B cell (primary cell): Measurements from ENCODE around the gene CD101. TPM values are rescaled to one million over a fixed set of nuclear protein-coding genes. Genes with fewer than 3 reads are reported as not detected.

Experiments
- ATAC-seq: fragments of 200-7000 bp; cut with Tn5 transposase; one replicate; pipeline ENCODE4 v1.10.0; 2021; ENCODE audit warnings: low read depth, mild to moderate bottlenecking, moderate number of reproducible peaks, moderate library complexity
- CTCF ChIA-PET: fragments of 350-600 bp; sonication (Branson Sonifier 250); formaldehyde crosslinking; loops from one replicate; lab custom pipeline; 2021; ENCODE audit warnings: antibody characterized with exemption, inconsistent platforms; lab: Charles Lee
- POLR2A ChIA-PET: fragments of 350-600 bp; sonication (Branson Sonifier 250); formaldehyde crosslinking; loops from one replicate; lab custom pipeline; 2021; ENCODE audit warnings: antibody characterized with exemption; lab: Charles Lee
- DNase-seq: peaks from one replicate; pipeline ENCODE4 v3.0.0; 2013
- H2AFZ ChIP-seq: 2 replicates; pipeline ENCODE4 v1.6.1; 2012; ENCODE audit warnings: mild to moderate bottlenecking, low read depth, low read length; ENCODE audit not compliant: insufficient read depth, poor library complexity, severe bottlenecking
- H3K27ac ChIP-seq, 2 donors: 1 replicate in 1 of 2; 2 replicates in 1 of 2; pipeline ENCODE4 v1.5.1; 2012 to 2013; ENCODE audit warnings: low read length in 2 of 2, mild to moderate bottlenecking in 2 of 2, moderate library complexity in 1 of 2
- H3K27me3 ChIP-seq, 4 experiments: fragments of 200-600 bp in 1 of 4; sonication (generic) in 1 of 4; replicated peaks in 1 of 4; 1 replicate in 2 of 4; 2 replicates in 2 of 4; pipeline versions ENCODE4 v1.6.1 to v1.7.0; 2013 to 2016; ENCODE audit warnings: low read length in 3 of 4, mild to moderate bottlenecking in 2 of 4, mixed read lengths in 1 of 4, moderate library complexity in 1 of 4; ENCODE audit not compliant: insufficient read depth in 4 of 4, control insufficient read depth in 3 of 4; ENCODE audit errors: control extremely low read depth in 1 of 4
- H3K36me3 ChIP-seq, 2 experiments: replicated peaks in 1 of 2; 1 replicate in 1 of 2; 2 replicates in 1 of 2; pipeline versions ENCODE4 v1.6.1 to v1.7.1; 2013; ENCODE audit warnings: low read length in 1 of 2; ENCODE audit not compliant: insufficient read depth in 2 of 2, control insufficient read depth in 1 of 2; ENCODE audit errors: control extremely low read depth in 1 of 2, extremely low read depth in 1 of 2
- H3K4me1 ChIP-seq, 2 donors: fragments of 200-600 bp in 1 of 2; sonication (generic) in 1 of 2; 1 replicate in 1 of 2; 2 replicates in 1 of 2; pipeline versions ENCODE4 v1.5.1 to v1.6.1; 2013 to 2017; ENCODE audit warnings: low read length in 2 of 2; ENCODE audit not compliant: control insufficient read depth in 2 of 2, insufficient read depth in 2 of 2
- H3K4me2 ChIP-seq: replicated peaks from 2 replicates; pipeline ENCODE3; 2012; ENCODE audit warnings: mild to moderate bottlenecking, low read depth, low read length; ENCODE audit not compliant: poor library complexity, severe bottlenecking
- H3K4me3 ChIP-seq, 5 experiments: fragments of 200-600 bp in 1 of 5; sonication (generic) in 1 of 5; 1 replicate in 3 of 5; 2 replicates in 2 of 5; pipeline versions ENCODE4 v1.5.1 to v1.7.0; 2011 to 2016; ENCODE audit warnings: low read length in 4 of 5, mild to moderate bottlenecking in 4 of 5, low read depth in 2 of 5, control low read depth in 1 of 5, moderate library complexity in 1 of 5; ENCODE audit not compliant: insufficient read depth in 1 of 5; ENCODE audit errors: control extremely low read depth in 1 of 5, extremely low read depth in 1 of 5
- H3K79me2 ChIP-seq: fragments of 200-600 bp; sonication (generic); one replicate; pipeline ENCODE4 v1.6.0; 2016; ENCODE audit warnings: low read length; ENCODE audit not compliant: control insufficient read depth, insufficient read depth
- H3K9ac ChIP-seq: fragments of 200-600 bp; sonication (generic); 2 replicates; pipeline ENCODE4 v1.6.1; 2017; ENCODE audit warnings: mild to moderate bottlenecking, low read length, moderate library complexity
- H3K9me3 ChIP-seq, 3 donors: one replicate each; pipeline versions ENCODE4 v1.6.1 to v1.7.1; 2013; ENCODE audit warnings: low read length in 2 of 3; ENCODE audit not compliant: control insufficient read depth in 2 of 3, insufficient read depth in 1 of 3; ENCODE audit errors: control extremely low read depth in 1 of 3
- H4K20me1 ChIP-seq: 2 replicates; pipeline ENCODE4 v1.6.0; 2012; ENCODE audit warnings: mild to moderate bottlenecking, low read length; ENCODE audit not compliant: insufficient read depth, control insufficient read depth, poor library complexity, severe bottlenecking
- H3K27ac Mint-ChIP-seq: one replicate; pipeline ENCODE4 v1.8.0; 2021; ENCODE audit warnings: mixed read lengths
- H3K27me3 Mint-ChIP-seq: one replicate; pipeline ENCODE4 v1.8.0; 2021; ENCODE audit warnings: mixed read lengths
- H3K4me1 Mint-ChIP-seq: one replicate; pipeline ENCODE4 v1.8.0; 2021; ENCODE audit warnings: mixed read lengths
- H3K4me3 Mint-ChIP-seq: one replicate; pipeline ENCODE4 v1.8.0; 2021; ENCODE audit warnings: mixed read lengths
- H3K9me3 Mint-ChIP-seq: one replicate; pipeline ENCODE4 v1.8.0; 2022; ENCODE audit warnings: mixed read lengths; ENCODE audit not compliant: insufficient read depth
- CTCF ChIP-seq: fragments of 200-600 bp; IDR thresholded peaks from one replicate; pipeline ENCODE4 v1.8.0; 2022; ENCODE audit warnings: antibody characterized with exemption, mild to moderate bottlenecking
- EZH2 ChIP-seq: IDR thresholded peaks from 2 replicates; pipeline ENCODE4 v1.6.1; 2012; ENCODE audit warnings: borderline replicate concordance, low read depth, mild to moderate bottlenecking, moderate library complexity, low read length; ENCODE audit not compliant: insufficient read depth, poor library complexity, severe bottlenecking
- WGBS: methylation state at CpG from one replicate; pipeline ENCODE4 v1.1.5; 2013; ENCODE audit warnings: missing lambda C conversion rate; ENCODE audit not compliant: insufficient coverage; 5-methylcytosine and 5-hydroxymethylcytosine counted together
- intact Hi-C: fragments of 100-400 bp; cut with micrococcal nuclease; formaldehyde crosslinking; loops from one replicate; pipeline ENCODE4 v1.10.0; 2022
- polyA plus RNA-seq: library from polyadenylated mRNA; depleted of rRNA; stranded (reverse); fragments of >200 nt; gene quantifications from 2 replicates; pipeline ENCODE4 v1.2.3, GENCODE V29; 2012
- total RNA-seq, 2 donors: library from RNA; stranded (reverse); fragments of 120-200 nt in 1 of 2; gene quantifications; 1 replicate in 1 of 2; 2 replicates in 1 of 2; pipeline versions ENCODE4 v1.2.3 to v1.2.4, GENCODE V29; 2013 to 2022

The CD101 gene
- total and polyA plus RNA-seq, 2 donors (not counting 1 experiment from before 2014, with no cell fraction given): 0.19 TPM; not detected in 1

GRCh38 chr1:117020526-117021156 lies 19.1 kb downstream of the CD101 start:
- no peak overlapping the region for H3K4me3 ChIP-seq
- no peaks in the 10 kb centered on the region for H3K9me3 ChIP-seq
- no peaks in the 10 kb centered on the region for H3K79me2 ChIP-seq
- POLR2A ChIA-PET: no interaction called here
- no peak overlapping the region for H3K27ac ChIP-seq
- H3K9ac ChIP-seq: no peak overlapping the region
- no peaks in the 10 kb centered on the region for H3K36me3 ChIP-seq
- Mint-ChIP-seq H3K4me3 (no peak overlapping the region), H3K27me3 (no peaks in the 10 kb centered on the region), H3K4me1 (peaks cover 2% of the 10 kb centered on the region), H3K27ac (no peak overlapping the region), H3K9me3 (no peaks in the 10 kb centered on the region)
- TF ChIP-seq CTCF (no peak), EZH2 (no peak)
- H3K27me3 ChIP-seq: no peaks in the 10 kb centered on the region
- CTCF ChIA-PET: no interaction called here
- ATAC-seq (no peak), DNase-seq (no peak)
- no peaks in the 10 kb centered on the region for H3K4me1 ChIP-seq
- WGBS: no CpG with 5 or more reads among the region's 1 CpG
- H2AFZ ChIP-seq: no peak overlapping the region
- intact Hi-C loops: no loop called here
- H3K4me2 ChIP-seq: no peak overlapping the region
- no peaks in the 10 kb centered on the region for H4K20me1 ChIP-seq

- CTCF ChIA-PET: no interaction called here
- Histone ChIP-seq H3K9ac (no peak overlapping the region), H3K4me1 (no peaks in the 10 kb centered on the region), H3K9me3 (no peaks in the 10 kb centered on the region), H3K4me2 (no peak overlapping the region), H3K36me3 (no peaks in the 10 kb centered on the region), H2AFZ (no peak overlapping the region), H3K27me3 (no peaks in the 10 kb centered on the region), H3K79me2 (no peaks in the 10 kb centered on the region), H4K20me1 (no peaks in the 10 kb centered on the region), H3K4me3 (no peak overlapping the region), H3K27ac (no peak overlapping the region)
- WGBS: no CpG with 5 or more reads among the region's 3 CpGs
- no peaks in the 10 kb centered on the region for H3K4me1 Mint-ChIP-seq
- ATAC-seq (no peak), DNase-seq (no peak)
- no peak overlapping the region for H3K4me3 Mint-ChIP-seq
- no peaks in the 10 kb centered on the region for H3K9me3 Mint-ChIP-seq
- no peak for TF ChIP-seq CTCF
- no peak for TF ChIP-seq EZH2
- intact Hi-C loops: no loop called here
- H3K27me3 Mint-ChIP-seq: no peaks in the 10 kb centered on the region
- POLR2A ChIA-PET: no interaction called here
- no peak overlapping the region for H3K27ac Mint-ChIP-seq
Measured at GRCh38 chr1:117022114-117022513, 20.6 kb downstream of the CD101 start.
